Measurements from ENCODE around the gene MYH11. TPM values are rescaled to one million over a fixed set of nuclear protein-coding genes. Genes with fewer than 3 reads are reported as not detected.

MYH11 gene
- total RNA-seq, 1 donor from 2014 or later, result 0.10 TPM

DNA sequence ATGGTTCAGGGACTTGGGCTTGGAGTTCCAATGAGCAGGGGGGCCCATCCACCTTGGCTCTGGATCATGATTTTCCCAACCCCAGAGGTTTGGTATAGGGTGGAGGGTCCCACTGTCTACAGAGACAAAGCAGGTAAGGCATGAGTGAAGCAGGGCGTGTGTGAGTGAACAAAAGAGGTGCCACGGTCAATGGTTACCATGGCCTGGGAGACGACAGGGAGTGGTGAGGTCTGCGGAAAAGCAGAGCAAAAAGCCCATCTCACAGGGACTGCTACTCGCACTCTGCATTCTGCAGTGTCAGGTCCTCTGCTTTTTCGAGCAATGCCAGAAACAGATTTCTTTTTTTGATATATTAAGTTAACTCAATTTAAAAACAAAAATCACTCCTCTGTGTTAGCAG, 24.6 kb downstream of the MYH11 start:
- DNase-seq, result no peak
- H3K27ac Mint-ChIP-seq (ENCODE audit: unreplicated experiment), result no peak overlapping the region
- no peaks in the 10 kb centered on the region for H3K4me1 Mint-ChIP-seq (ENCODE audit: low read depth, unreplicated experiment)
- TF ChIP-seq, protein P1, sequence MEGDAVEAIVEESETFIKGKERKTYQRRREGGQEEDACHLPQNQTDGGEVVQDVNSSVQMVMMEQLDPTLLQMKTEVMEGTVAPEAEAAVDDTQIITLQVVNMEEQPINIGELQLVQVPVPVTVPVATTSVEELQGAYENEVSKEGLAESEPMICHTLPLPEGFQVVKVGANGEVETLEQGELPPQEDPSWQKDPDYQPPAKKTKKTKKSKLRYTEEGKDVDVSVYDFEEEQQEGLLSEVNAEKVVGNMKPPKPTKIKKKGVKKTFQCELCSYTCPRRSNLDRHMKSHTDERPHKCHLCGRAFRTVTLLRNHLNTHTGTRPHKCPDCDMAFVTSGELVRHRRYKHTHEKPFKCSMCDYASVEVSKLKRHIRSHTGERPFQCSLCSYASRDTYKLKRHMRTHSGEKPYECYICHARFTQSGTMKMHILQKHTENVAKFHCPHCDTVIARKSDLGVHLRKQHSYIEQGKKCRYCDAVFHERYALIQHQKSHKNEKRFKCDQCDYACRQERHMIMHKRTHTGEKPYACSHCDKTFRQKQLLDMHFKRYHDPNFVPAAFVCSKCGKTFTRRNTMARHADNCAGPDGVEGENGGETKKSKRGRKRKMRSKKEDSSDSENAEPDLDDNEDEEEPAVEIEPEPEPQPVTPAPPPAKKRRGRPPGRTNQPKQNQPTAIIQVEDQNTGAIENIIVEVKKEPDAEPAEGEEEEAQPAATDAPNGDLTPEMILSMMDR (IDR thresholded peaks at IDR 0.05; ENCODE audit: partially characterized antibody, unreplicated experiment), result no peak
- no peaks in the 10 kb centered on the region for H3K36me3 Mint-ChIP-seq (ENCODE audit: unreplicated experiment)
- H3K27me3 Mint-ChIP-seq (ENCODE audit: unreplicated experiment), result no peaks in the 10 kb centered on the region
- H3K9me3 Mint-ChIP-seq (ENCODE audit: unreplicated experiment), result peaks cover 2% of the 10 kb centered on the region
- no peak overlapping the region for H3K4me3 Mint-ChIP-seq (ENCODE audit: unreplicated experiment)

DNA sequence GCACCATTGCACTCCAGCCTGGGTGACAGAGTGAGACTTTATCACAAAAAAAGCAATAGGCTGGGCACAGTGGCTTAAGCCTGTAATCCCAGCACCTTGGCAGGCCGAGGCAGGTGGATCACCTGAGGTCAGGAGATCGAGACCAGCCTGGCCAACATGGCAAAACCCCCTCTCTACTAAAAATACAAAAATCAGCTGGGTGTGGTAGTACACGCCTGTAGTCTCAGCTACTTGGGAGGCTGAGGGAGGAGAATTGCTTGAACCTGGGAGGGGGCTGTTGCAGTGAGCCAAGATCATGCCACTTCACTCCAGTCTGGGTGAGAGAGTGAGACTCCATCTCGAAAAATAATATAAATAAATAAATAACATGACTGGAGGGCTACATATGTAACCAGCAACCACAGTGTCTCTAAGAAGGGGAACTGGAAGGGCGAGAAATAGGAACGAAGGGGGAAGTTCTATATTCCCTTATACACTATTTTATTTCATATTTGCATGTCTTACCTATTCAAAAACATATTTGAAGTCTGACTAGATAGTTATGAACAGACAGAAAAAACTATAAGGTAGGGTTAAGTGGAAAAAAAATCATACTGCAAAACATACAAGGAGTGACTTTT, 25.9 kb downstream of the MYH11 start:
- TF ChIP-seq, protein P1 (IDR thresholded peaks at IDR 0.05; ENCODE audit: partially characterized antibody, unreplicated experiment), result no peak
- peaks cover 2% of the 10 kb centered on the region for H3K9me3 Mint-ChIP-seq (ENCODE audit: unreplicated experiment)
- no peaks in the 10 kb centered on the region for H3K4me1 Mint-ChIP-seq (ENCODE audit: low read depth, unreplicated experiment)
- H3K36me3 Mint-ChIP-seq (ENCODE audit: unreplicated experiment), result no peaks in the 10 kb centered on the region
- no peak overlapping the region for H3K4me3 Mint-ChIP-seq (ENCODE audit: unreplicated experiment)
- no peak for DNase-seq
- H3K27ac Mint-ChIP-seq (ENCODE audit: unreplicated experiment), result no peak overlapping the region
- peaks cover 2% of the 10 kb centered on the region for H3K27me3 Mint-ChIP-seq (ENCODE audit: unreplicated experiment)

DNA sequence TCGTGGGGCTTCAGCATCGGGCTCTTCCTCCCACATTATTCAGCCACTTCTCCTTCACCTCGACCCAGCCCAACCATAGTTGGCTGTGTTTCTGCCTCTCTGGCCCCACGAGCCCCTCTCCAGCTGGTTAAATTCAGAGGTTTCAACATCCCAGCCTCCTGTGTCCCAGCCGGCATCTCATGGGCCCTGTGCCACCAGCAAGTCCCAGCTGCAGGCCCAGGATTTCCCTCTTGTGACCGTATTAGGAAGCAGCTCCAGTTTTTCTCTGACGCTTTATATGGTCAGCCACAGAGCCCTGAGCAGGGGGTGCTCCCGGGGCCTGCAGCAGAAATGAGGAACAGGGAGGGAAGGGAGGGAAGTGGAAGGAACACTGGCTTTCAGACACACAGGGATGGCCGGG, 27.4 kb downstream of the MYH11 start:
- H3K27me3 Mint-ChIP-seq (ENCODE audit: unreplicated experiment), result peaks cover 3% of the 10 kb centered on the region
- TF ChIP-seq, protein P1 (IDR thresholded peaks at IDR 0.05; ENCODE audit: partially characterized antibody, unreplicated experiment), result no peak
- H3K4me3 Mint-ChIP-seq (ENCODE audit: unreplicated experiment), result no peak overlapping the region
- H3K9me3 Mint-ChIP-seq (ENCODE audit: unreplicated experiment), result peaks cover 2% of the 10 kb centered on the region
- H3K4me1 Mint-ChIP-seq (ENCODE audit: low read depth, unreplicated experiment), result no peaks in the 10 kb centered on the region
- DNase-seq, result no peak
- H3K27ac Mint-ChIP-seq (ENCODE audit: unreplicated experiment), result no peak overlapping the region
- no peaks in the 10 kb centered on the region for H3K36me3 Mint-ChIP-seq (ENCODE audit: unreplicated experiment)

DNA sequence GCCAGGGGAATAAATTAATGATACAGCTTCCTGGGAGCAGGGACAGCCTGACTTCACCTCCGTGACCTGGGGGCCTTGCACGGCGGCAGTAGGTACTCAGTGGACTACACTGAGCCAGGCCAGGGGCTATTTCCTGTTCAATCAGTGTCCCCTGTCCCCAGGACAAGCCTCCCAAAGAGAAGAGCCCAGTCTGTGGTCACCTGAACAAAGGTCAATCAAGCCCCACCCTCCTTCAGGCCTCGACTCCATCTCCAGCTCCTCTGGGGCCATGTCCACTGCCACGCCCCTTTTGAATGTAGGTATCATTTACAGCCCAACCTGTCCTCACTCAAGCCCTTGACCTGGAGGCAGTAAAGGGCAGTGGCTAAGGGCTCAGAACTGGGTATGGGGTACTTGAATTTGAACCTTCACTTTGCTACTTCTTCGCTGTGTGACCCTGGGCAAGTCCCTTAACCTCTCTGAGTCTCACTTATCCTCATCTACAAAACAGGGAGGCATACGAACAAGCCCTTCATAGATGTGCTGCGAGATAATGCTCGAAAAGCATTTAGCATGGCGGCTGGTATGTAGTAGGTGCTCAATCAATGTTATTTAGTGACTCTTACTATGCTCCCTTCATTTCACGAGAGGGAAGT, 29.0 kb downstream of the MYH11 start:
- TF ChIP-seq, protein P1 (IDR thresholded peaks at IDR 0.05; ENCODE audit: partially characterized antibody, unreplicated experiment), result no peak
- no peaks in the 10 kb centered on the region for H3K36me3 Mint-ChIP-seq (ENCODE audit: unreplicated experiment)
- no peak overlapping the region for H3K27ac Mint-ChIP-seq (ENCODE audit: unreplicated experiment)
- H3K4me1 Mint-ChIP-seq (ENCODE audit: low read depth, unreplicated experiment), result no peaks in the 10 kb centered on the region
- peaks cover 3% of the 10 kb centered on the region for H3K27me3 Mint-ChIP-seq (ENCODE audit: unreplicated experiment)
- DNase-seq, result no peak
- H3K4me3 Mint-ChIP-seq (ENCODE audit: unreplicated experiment), result no peak overlapping the region
- H3K9me3 Mint-ChIP-seq (ENCODE audit: unreplicated experiment), result peaks cover 2% of the 10 kb centered on the region

DNA sequence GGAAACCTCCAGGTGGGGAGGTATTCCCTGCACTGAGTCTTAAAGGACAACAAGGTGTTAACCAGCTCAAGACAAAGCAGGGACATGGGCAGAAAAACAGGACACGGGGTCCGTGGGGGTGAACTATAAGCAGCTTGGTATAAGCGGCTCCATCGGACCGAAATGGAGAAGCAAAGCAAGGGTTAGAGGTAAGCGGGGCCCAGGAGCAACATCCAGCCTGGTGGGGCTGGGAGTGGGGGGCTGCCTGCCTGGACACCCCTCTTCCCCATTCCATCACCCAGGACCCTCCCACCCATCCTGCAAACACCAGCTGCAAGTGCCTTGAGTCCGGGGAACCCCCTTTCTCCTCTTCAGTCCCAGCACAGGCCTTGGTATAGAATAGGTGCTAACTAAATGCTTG, 29.5 kb downstream of the MYH11 start:
- Mint-ChIP-seq H3K36me3 (ENCODE audit: unreplicated experiment) (no peaks in the 10 kb centered on the region), H3K4me3 (ENCODE audit: unreplicated experiment) (no peak overlapping the region), H3K4me1 (ENCODE audit: low read depth, unreplicated experiment) (no peaks in the 10 kb centered on the region), H3K9me3 (ENCODE audit: unreplicated experiment) (no peaks in the 10 kb centered on the region), H3K27me3 (ENCODE audit: unreplicated experiment) (peaks cover 3% of the 10 kb centered on the region), H3K27ac (ENCODE audit: unreplicated experiment) (no peak overlapping the region)
- TF ChIP-seq, protein P1 (IDR thresholded peaks at IDR 0.05; ENCODE audit: partially characterized antibody, unreplicated experiment), result no peak
- no peak for DNase-seq
